Ishikawa (cell line): ENCODE measurements around the gene OR6S1.

Experiments
- EGR1 ChIP-seq: IDR thresholded peaks from 2 replicates; pipeline ENCODE4 v1.6.1; 2012
- EP300 ChIP-seq: IDR thresholded peaks from 2 replicates; pipeline ENCODE4 v1.6.1; 2012; ENCODE audit warnings: borderline replicate concordance
- REST ChIP-seq: IDR thresholded peaks from 2 replicates; pipeline ENCODE4 v1.6.1; 2012; ENCODE audit warnings: low read depth, mild to moderate bottlenecking
- TAF1 ChIP-seq: IDR thresholded peaks from 2 replicates; pipeline ENCODE4 v1.6.1; 2012; ENCODE audit warnings: low read depth, mild to moderate bottlenecking
- TCF12 ChIP-seq: IDR thresholded peaks from 2 replicates; pipeline ENCODE4 v1.6.1; 2012; ENCODE audit warnings: low read depth
- USF1 ChIP-seq: IDR thresholded peaks from 2 replicates; pipeline ENCODE4 v1.6.1; 2012
- YY1 ChIP-seq: IDR thresholded peaks from 2 replicates; pipeline ENCODE4 v1.6.1; 2012; ENCODE audit warnings: low read depth

GRCh38 chr14:20687362-20688166 lies 46.1 kb upstream of the OR6S1 start:
- TF ChIP-seq TAF1 (no peak), TCF12 (no peak), YY1 (no peak), EGR1 (no peak), USF1 (no peak), EP300 (no peak), REST (no peak)
